Activated CD4-positive, CD25-positive, alpha-beta regulatory T cell treated with anti-CD3 and anti-CD28 coated beads, Interleukin-2, amount 50 U/mL, for 16 hours (primary cell): ENCODE results near the gene ELF1.
"Not testable (repeated sequence)": the region's sequence is repeated elsewhere in the genome, so short reads cannot be mapped to it uniquely, and the experiment has no call there.

Source experiments
- DNase-seq: peaks from one replicate; pipeline ENCODE4 v3.0.0-alpha.2; 2020; ENCODE audit warnings: low read depth, low spot score

Gene ELF1

GRCh38 chr13:41042419-41042818, 23.3 kb upstream of the ELF1 start:
- not testable (repeated sequence) for DNase-seq

- DNase-seq, result no peak
Measured at GRCh38 chr13:41040584-41041334, 21.6 kb upstream of the ELF1 start.

GRCh38 chr13:41039746-41040145, 20.6 kb upstream of the ELF1 start:
- DNase-seq, result no peak

- DNase-seq, result not testable (repeated sequence)
Measured at GRCh38 chr13:41036557-41036956, 17.4 kb upstream of the ELF1 start.

GRCh38 chr13:41034881-41035280, 15.8 kb upstream of the ELF1 start:
- no peak for DNase-seq

GRCh38 chr13:41034382-41034781, 15.3 kb upstream of the ELF1 start:
- no peak for DNase-seq

- no peak for DNase-seq
Measured at GRCh38 chr13:41032691-41033376, 13.7 kb upstream of the ELF1 start.

- DNase-seq, result no peak
Measured at GRCh38 chr13:41029629-41030028, 10.5 kb upstream of the ELF1 start.

- DNase-seq, result no peak
Measured at GRCh38 chr13:41028051-41028450, 8.9 kb upstream of the ELF1 start.

GRCh38 chr13:41026788-41027187, 7.7 kb upstream of the ELF1 start:
- no peak for DNase-seq

GRCh38 chr13:41025518-41025917, 6.4 kb upstream of the ELF1 start:
- DNase-seq, result no peak

- DNase-seq, result no peak
Measured at GRCh38 chr13:41019578-41020347, 647 bp upstream of the ELF1 start.

- no peak for DNase-seq
Measured at GRCh38 chr13:41018602-41018948, 541 bp downstream of the ELF1 start.

GRCh38 chr13:41017817-41018601, 1.1 kb downstream of the ELF1 start:
- no peak for DNase-seq

- no peak for DNase-seq
Measured at GRCh38 chr13:41017159-41017558, 2.0 kb downstream of the ELF1 start.

GRCh38 chr13:41015920-41016319, 3.2 kb downstream of the ELF1 start:
- no peak for DNase-seq

- DNase-seq, result no peak
Measured at GRCh38 chr13:41013835-41014234, 5.3 kb downstream of the ELF1 start.

GRCh38 chr13:41012536-41012935, 6.6 kb downstream of the ELF1 start:
- DNase-seq, result no peak

- no peak for DNase-seq
Measured at GRCh38 chr13:41011382-41011956, 7.6 kb downstream of the ELF1 start.

- no peak for DNase-seq
Measured at GRCh38 chr13:41008349-41008980, 10.7 kb downstream of the ELF1 start.

- DNase-seq, result no peak
Measured at GRCh38 chr13:41007744-41008128, 11.4 kb downstream of the ELF1 start.
